Measurements from ENCODE around the gene COL16A1. TPM values are rescaled to one million over a fixed set of nuclear protein-coding genes. Genes with fewer than 3 reads are reported as not detected.

Gene COL16A1
- total RNA-seq, 1 donor from 2014 or later: 53.5 TPM

- Mint-ChIP-seq H3K4me1 (ENCODE audit: unreplicated experiment) (peaks cover 25% of the 10 kb centered on the region), H3K27me3 (peaks cover 23% of the 10 kb centered on the region), H3K36me3 (no peaks in the 10 kb centered on the region), H3K4me3 (no peak overlapping the region), H3K9me3 (no peaks in the 10 kb centered on the region), H3K27ac (no peak overlapping the region)
- TF ChIP-seq CTCF (conservative IDR thresholded peaks at IDR 0.05): no peak
- no peak for DNase-seq (ENCODE audit: extremely low spot score, unreplicated experiment)
These were observed 33.2 kb downstream of the COL16A1 start for GRCh38 chr1:31670593-31670964.

- no peak for DNase-seq (ENCODE audit: extremely low spot score, unreplicated experiment)
- Mint-ChIP-seq H3K36me3 (no peaks in the 10 kb centered on the region), H3K27ac (peak overlapping the region; percentile 64), H3K4me3 (peak overlapping the region; percentile 71), H3K4me1 (ENCODE audit: unreplicated experiment) (peaks cover 25% of the 10 kb centered on the region), H3K27me3 (peaks cover 23% of the 10 kb centered on the region), H3K9me3 (no peaks in the 10 kb centered on the region)
- TF ChIP-seq CTCF (conservative IDR thresholded peaks at IDR 0.05): no peak
These were observed 33.8 kb downstream of the COL16A1 start for GRCh38 chr1:31669786-31670592.

- H3K4me1 Mint-ChIP-seq (ENCODE audit: unreplicated experiment): peaks cover 25% of the 10 kb centered on the region
- peak overlapping the region; percentile 64 for H3K27ac Mint-ChIP-seq
- no peak for DNase-seq (ENCODE audit: extremely low spot score, unreplicated experiment)
- no peaks in the 10 kb centered on the region for H3K36me3 Mint-ChIP-seq
- peaks cover 23% of the 10 kb centered on the region for H3K27me3 Mint-ChIP-seq
- H3K4me3 Mint-ChIP-seq: peak overlapping the region; percentile 1
- no peaks in the 10 kb centered on the region for H3K9me3 Mint-ChIP-seq
- TF ChIP-seq CTCF (conservative IDR thresholded peaks at IDR 0.05): no peak
These were observed 34.4 kb downstream of the COL16A1 start for GRCh38 chr1:31669433-31669785.

- Mint-ChIP-seq H3K27me3 (peaks cover 26% of the 10 kb centered on the region), H3K4me1 (ENCODE audit: unreplicated experiment) (peaks cover 25% of the 10 kb centered on the region), H3K27ac (no peak overlapping the region), H3K36me3 (no peaks in the 10 kb centered on the region), H3K9me3 (no peaks in the 10 kb centered on the region), H3K4me3 (no peak overlapping the region)
- no peak for DNase-seq (ENCODE audit: extremely low spot score, unreplicated experiment)
- no peak for TF ChIP-seq CTCF (conservative IDR thresholded peaks at IDR 0.05)
These were observed 35.4 kb downstream of the COL16A1 start for GRCh38 chr1:31668303-31668883.

GRCh38 chr1:31667065-31667785 lies 36.6 kb downstream of the COL16A1 start:
- Mint-ChIP-seq H3K4me3 (no peak overlapping the region), H3K4me1 (ENCODE audit: unreplicated experiment) (peaks cover 25% of the 10 kb centered on the region), H3K9me3 (no peaks in the 10 kb centered on the region), H3K27me3 (peaks cover 26% of the 10 kb centered on the region), H3K27ac (no peak overlapping the region), H3K36me3 (no peaks in the 10 kb centered on the region)
- no peak for TF ChIP-seq CTCF (conservative IDR thresholded peaks at IDR 0.05)
- no peak for DNase-seq (ENCODE audit: extremely low spot score, unreplicated experiment)
